ENCODE measurements around the gene ACOX3.

Gene ACOX3

GRCh38 chr4:8398347-8398746, 42.2 kb downstream of the ACOX3 start:
- Histone ChIP-seq H3K4me3 (IDR thresholded peaks at IDR 0.05; ENCODE audit: insufficient read depth, low read depth, low read length) (no peak overlapping the region), H3K79me2 (ENCODE audit: insufficient read depth, low read depth) (no peaks in the 10 kb centered on the region), H3K4me1 (ENCODE audit: low read depth, poor library complexity, severe bottlenecking) (no peaks in the 10 kb centered on the region), H3K36me3 (ENCODE audit: insufficient read depth) (no peaks in the 10 kb centered on the region), H3K9ac (no peak overlapping the region), H3K4me2 (no peak overlapping the region), H3K27me3 (ENCODE audit: insufficient read depth, low read depth) (no peaks in the 10 kb centered on the region), H3K27ac (no peak overlapping the region), H4K20me1 (ENCODE audit: insufficient read depth) (no peaks in the 10 kb centered on the region), H2AFZ (ENCODE audit: low read depth) (no peak overlapping the region)
- no peak for TF ChIP-seq CTCF (conservative IDR thresholded peaks at IDR 0.05; ENCODE audit: low read depth, low read length)

GRCh38 chr4:8396762-8397406, 43.6 kb downstream of the ACOX3 start:
- Histone ChIP-seq H3K4me2 (no peak overlapping the region), H3K4me3 (IDR thresholded peaks at IDR 0.05; ENCODE audit: insufficient read depth, low read depth, low read length) (no peak overlapping the region), H4K20me1 (ENCODE audit: insufficient read depth) (no peaks in the 10 kb centered on the region), H2AFZ (ENCODE audit: low read depth) (no peak overlapping the region), H3K27ac (no peak overlapping the region), H3K79me2 (ENCODE audit: insufficient read depth, low read depth) (no peaks in the 10 kb centered on the region), H3K9ac (no peak overlapping the region), H3K27me3 (ENCODE audit: insufficient read depth, low read depth) (no peaks in the 10 kb centered on the region), H3K4me1 (ENCODE audit: low read depth, poor library complexity, severe bottlenecking) (no peaks in the 10 kb centered on the region), H3K36me3 (ENCODE audit: insufficient read depth) (no peaks in the 10 kb centered on the region)
- no peak for TF ChIP-seq CTCF (conservative IDR thresholded peaks at IDR 0.05; ENCODE audit: low read depth, low read length)

GRCh38 chr4:8395504-8396296, 44.8 kb downstream of the ACOX3 start:
- no peak overlapping the region for H2AFZ ChIP-seq (ENCODE audit: low read depth)
- no peak overlapping the region for H3K4me2 ChIP-seq
- no peaks in the 10 kb centered on the region for H3K4me1 ChIP-seq (ENCODE audit: low read depth, poor library complexity, severe bottlenecking)
- H3K4me3 ChIP-seq (IDR thresholded peaks at IDR 0.05; ENCODE audit: insufficient read depth, low read depth, low read length), result no peak overlapping the region
- no peaks in the 10 kb centered on the region for H4K20me1 ChIP-seq (ENCODE audit: insufficient read depth)
- no peaks in the 10 kb centered on the region for H3K36me3 ChIP-seq (ENCODE audit: insufficient read depth)
- TF ChIP-seq CTCF (conservative IDR thresholded peaks at IDR 0.05; ENCODE audit: low read depth, low read length), result no peak
- no peak overlapping the region for H3K27ac ChIP-seq
- H3K79me2 ChIP-seq (ENCODE audit: insufficient read depth, low read depth), result no peaks in the 10 kb centered on the region
- H3K9ac ChIP-seq, result no peak overlapping the region
- H3K27me3 ChIP-seq (ENCODE audit: insufficient read depth, low read depth), result no peaks in the 10 kb centered on the region

- Histone ChIP-seq H4K20me1 (ENCODE audit: insufficient read depth) (no peaks in the 10 kb centered on the region), H3K9ac (no peak overlapping the region), H3K4me3 (IDR thresholded peaks at IDR 0.05; ENCODE audit: insufficient read depth, low read depth, low read length) (no peak overlapping the region), H3K27me3 (ENCODE audit: insufficient read depth, low read depth) (no peaks in the 10 kb centered on the region), H3K27ac (no peak overlapping the region), H3K36me3 (ENCODE audit: insufficient read depth) (no peaks in the 10 kb centered on the region), H3K79me2 (ENCODE audit: insufficient read depth, low read depth) (no peaks in the 10 kb centered on the region), H3K4me1 (ENCODE audit: low read depth, poor library complexity, severe bottlenecking) (no peaks in the 10 kb centered on the region), H3K4me2 (no peak overlapping the region), H2AFZ (ENCODE audit: low read depth) (no peak overlapping the region)
- TF ChIP-seq CTCF (conservative IDR thresholded peaks at IDR 0.05; ENCODE audit: low read depth, low read length), result no peak
Observed at GRCh38 chr4:8394806-8395205, 45.7 kb downstream of the ACOX3 start.

All from KMS-11 (cell line).